ENCODE data around the gene C13orf46.

The C13orf46 gene

GRCh38 chr13:113965383-113965874, 8.4 kb downstream of the C13orf46 start:
- ChIA-PET POLR2A (no interaction called here), CTCF (no interaction called here)
- no peak for DNase-seq (ENCODE audit: low read depth, low spot score)
- no peak overlapping the region for H3K4me3 ChIP-seq (ENCODE audit: low read depth, low read length)
- TF ChIP-seq CTCF (IDR thresholded peaks at IDR 0.05; ENCODE audit: insufficient read depth, low read length, missing control alignments), result no peak

- CTCF ChIA-PET, result no interaction called here
- POLR2A ChIA-PET, result no interaction called here
- no peak for DNase-seq (ENCODE audit: low read depth, low spot score)
- H3K4me3 ChIP-seq (ENCODE audit: low read depth, low read length), result no peak overlapping the region
- TF ChIP-seq CTCF (IDR thresholded peaks at IDR 0.05; ENCODE audit: insufficient read depth, low read length, missing control alignments), result no peak
Observed at GRCh38 chr13:113964251-113964995, 9.5 kb downstream of the C13orf46 start.

DNA sequence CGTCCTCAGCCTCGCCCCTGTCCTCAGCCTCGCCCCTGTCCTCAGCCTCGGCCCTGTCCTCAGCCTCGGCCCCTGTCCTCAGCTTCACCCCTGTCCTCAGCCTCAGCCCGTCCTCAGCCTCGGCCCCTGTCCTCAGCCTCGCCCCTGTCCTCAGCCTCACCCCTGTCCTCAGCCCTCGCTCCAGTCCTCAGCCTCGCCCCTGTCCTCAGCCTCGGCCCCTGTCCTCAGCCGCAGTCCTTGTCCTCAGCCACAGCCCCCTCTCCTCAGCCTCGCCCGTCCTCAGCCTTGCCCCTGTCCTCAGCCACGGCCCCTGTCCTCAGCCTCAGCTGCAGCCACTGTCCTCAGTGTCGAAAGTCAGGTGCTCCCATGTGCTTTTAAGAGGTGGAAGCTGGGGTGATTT, 10.5 kb downstream of the C13orf46 start:
- CTCF ChIA-PET, result no interaction called here
- POLR2A ChIA-PET, result no interaction called here
- DNase-seq (ENCODE audit: low read depth, low spot score), result no peak
- TF ChIP-seq CTCF (IDR thresholded peaks at IDR 0.05; ENCODE audit: insufficient read depth, low read length, missing control alignments), result no peak
- H3K4me3 ChIP-seq (ENCODE audit: low read depth, low read length), result no peak overlapping the region

- POLR2A ChIA-PET, result no interaction called here
- no peak for DNase-seq (ENCODE audit: low read depth, low spot score)
- CTCF ChIA-PET, result no interaction called here
- no peak for TF ChIP-seq CTCF (IDR thresholded peaks at IDR 0.05; ENCODE audit: insufficient read depth, low read length, missing control alignments)
- H3K4me3 ChIP-seq (ENCODE audit: low read depth, low read length), result no peak overlapping the region
Observed at GRCh38 chr13:113962975-113963374, 10.9 kb downstream of the C13orf46 start.

- ChIA-PET CTCF (no interaction called here), POLR2A (no interaction called here)
- no peak overlapping the region for H3K4me3 ChIP-seq (ENCODE audit: low read depth, low read length)
- no peak for DNase-seq (ENCODE audit: low read depth, low spot score)
- no peak for TF ChIP-seq CTCF (IDR thresholded peaks at IDR 0.05; ENCODE audit: insufficient read depth, low read length, missing control alignments)
Observed at GRCh38 chr13:113962386-113962785, 11.5 kb downstream of the C13orf46 start.

DNA sequence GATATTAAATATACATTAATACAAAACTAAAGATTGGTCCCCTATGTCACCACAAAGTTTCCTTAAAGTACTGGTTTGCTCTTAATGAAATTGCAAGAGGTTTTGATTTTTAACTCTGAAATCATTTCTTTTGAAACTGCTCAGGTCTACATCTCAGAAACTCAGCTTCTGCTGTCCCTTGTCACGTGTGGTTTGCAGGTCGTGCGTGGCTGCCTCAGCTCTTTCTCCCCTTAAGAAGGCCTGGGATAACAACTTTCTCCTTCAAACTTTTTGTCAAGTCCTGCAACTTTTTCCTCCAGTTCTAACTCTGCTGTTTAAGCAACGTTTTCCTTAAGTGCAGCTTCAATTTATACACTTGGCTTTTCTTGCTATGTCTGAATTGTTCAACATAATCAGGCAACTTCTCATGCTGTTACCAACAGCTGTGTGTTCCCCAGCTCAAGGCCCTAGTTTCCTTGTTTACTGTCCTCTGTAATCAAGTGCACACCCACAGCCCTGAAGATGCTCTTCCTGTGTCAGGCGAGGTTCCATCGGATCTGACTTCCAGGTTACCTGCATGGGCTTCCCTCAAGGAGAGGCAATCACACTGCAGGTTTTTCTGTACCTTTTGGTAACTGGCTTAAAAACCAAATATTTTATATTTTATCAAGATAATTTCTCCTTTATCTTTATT, 13.5 kb downstream of the C13orf46 start:
- ChIA-PET POLR2A (no interaction called here), CTCF (interaction anchor here (0.6 to 2.1 kb wide), 5 partner anchors 9 to 267 kb away, joined by 3 to 11 read pairs (median 3); no protein-coding TSS in a partner anchor)
- no peak overlapping the region for H3K4me3 ChIP-seq (ENCODE audit: low read depth, low read length)
- TF ChIP-seq CTCF (IDR thresholded peaks at IDR 0.05; ENCODE audit: insufficient read depth, low read length, missing control alignments), result no peak
- no peak for DNase-seq (ENCODE audit: low read depth, low spot score)
